ENCODE results near the gene SETBP1.

Gene SETBP1

DNA sequence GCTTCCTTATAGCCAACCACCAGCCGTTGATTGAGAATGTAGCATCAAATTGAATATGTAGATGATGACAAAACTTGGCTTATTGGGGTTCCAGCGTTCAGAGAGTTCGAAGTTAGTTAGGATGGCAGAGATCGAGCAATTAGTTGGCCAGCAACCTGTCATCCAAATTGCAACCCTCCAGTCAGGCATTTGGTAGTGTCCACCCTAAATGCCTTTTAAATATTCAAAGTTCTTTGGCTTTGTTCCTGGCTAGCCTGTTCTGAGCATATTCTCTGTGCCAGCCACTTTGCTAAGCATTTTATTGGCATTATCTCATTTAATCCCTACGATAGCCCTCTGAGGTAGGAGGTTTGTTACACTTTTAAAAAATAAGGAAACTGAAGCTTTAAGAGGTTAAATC, 342.8 kb downstream of the SETBP1 start:
- no peak for DNase-seq (ENCODE audit: low read depth, low spot score)

DNA sequence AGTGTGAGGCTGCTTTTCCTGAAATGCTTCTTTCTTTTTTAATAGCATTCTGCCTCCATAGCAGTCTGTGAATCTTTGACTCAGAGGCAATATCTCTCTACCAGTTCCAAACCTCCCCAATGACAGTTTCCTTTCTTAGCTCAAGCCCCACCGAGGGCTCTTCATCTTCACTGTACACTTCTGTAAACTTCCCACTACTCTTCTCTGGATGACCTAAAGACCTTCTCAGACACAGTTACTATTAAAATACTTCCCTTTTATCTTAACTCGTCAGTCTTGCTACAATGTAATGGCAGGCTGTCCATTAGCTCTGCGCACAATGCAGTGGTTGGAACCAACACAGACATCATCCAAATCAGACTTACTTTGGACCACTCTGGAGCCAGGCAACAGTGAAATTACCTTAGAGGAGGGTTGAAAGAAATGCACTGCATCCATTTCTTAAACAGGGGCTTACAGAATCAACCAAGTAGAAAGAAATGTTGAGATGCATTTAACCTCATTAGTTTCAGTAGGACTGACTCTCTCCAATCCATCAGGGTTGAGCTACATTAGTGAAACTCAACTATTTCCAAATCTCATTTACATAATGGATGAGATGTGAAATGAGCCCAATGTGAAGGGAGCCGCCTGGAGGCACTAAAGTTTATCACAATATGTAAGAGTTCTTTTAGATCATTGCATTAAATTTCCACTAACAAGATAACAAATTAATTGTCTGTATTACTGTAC, 343.8 kb downstream of the SETBP1 start:
- DNase-seq (ENCODE audit: low read depth, low spot score): no peak

DNA sequence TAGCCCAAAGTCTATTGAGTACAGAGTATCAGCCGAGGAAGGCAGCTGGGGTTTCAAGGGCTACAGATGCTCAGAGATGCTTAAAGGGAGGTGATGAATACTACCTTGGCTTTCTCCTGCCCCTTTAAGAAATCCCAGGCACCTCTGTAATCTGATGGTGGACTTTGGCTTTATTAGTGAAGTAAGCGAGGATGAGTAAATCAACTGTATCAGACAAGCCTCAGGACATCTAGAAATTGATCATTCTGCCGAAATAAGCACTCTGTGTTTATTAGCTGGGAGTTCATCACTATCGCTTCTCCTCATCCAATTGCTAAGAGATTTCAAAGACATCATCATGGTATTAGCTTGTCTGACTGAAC, 344.4 kb downstream of the SETBP1 start:
- DNase-seq (ENCODE audit: low read depth, low spot score): no peak

DNA sequence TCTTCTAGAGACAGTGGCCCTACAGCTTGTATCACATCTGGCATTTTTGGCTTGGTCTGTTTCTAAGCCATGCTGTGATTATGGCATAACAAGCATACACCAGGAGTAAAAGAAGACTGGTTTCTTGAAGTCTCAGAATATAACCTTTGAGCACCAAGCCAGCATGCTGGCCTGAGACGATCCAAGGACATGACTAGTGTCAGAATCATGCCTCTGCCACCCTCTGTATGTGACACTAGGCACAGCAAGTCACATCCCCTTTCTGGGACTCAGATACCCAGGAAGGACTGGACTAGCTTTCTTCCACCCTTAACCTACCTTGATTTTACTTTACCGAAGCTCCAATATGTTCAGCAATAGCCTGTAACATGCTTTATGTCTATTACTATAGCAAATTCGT, 345.5 kb downstream of the SETBP1 start:
- DNase-seq (ENCODE audit: low read depth, low spot score): no peak

DNA sequence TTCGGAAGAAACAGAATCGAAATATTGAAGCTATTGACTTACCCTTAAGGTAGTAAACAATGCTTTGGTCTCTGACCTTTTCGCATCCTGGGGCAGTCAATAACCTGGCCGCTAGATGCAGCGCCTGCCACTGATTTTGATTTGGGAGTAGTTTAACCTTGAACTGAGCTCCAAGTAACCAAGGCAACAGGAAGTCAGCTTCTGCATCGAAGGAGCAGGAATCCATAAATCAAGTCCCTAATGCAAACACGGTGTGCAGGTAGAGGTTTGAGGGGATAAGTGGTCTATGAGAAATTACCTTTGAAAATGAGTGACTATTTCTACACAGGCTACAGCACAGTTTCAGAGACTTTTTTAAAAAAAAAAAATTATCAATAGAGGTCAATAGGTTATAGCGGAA, 353.5 kb downstream of the SETBP1 start:
- no peak for DNase-seq (ENCODE audit: low read depth, low spot score)

DNA sequence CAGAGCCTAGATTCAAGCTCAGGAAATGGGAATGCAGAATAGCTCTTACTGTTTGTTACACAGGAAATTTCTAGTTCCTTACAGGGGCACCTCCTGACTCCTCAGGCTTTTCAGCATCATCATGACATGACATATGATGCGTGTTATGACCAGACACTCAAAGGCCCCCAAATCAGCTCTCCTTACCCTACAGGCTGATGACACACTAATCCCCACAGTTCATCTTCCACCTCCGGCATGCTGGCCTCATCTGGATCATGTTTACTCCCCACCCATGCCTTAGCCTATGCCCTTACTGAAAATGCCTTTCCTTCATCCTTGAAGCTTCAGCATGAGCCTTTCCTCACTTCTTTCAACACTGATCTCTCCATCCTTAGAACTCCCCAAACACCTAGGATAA, 356.9 kb downstream of the SETBP1 start:
- DNase-seq (ENCODE audit: low read depth, low spot score): no peak

DNA sequence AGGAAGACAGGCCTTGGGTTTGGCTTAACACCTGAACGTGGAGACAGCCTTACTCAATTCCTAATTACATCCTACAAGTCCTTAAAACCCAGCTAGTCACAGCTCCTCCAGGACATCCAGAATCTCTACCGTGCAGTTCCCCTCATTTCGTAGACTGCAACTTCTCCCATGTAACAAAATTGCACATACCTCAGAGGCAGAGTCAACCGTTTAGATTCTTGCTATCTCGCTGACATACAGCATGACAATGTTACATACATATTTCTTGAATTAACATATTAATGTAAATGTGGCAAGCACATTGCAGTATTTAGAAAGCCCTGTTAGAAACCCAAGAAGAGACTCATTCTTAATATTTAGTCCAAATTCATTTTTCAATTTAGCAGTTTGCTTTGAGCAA, 358.7 kb downstream of the SETBP1 start:
- DNase-seq (ENCODE audit: low read depth, low spot score): no peak

DNA sequence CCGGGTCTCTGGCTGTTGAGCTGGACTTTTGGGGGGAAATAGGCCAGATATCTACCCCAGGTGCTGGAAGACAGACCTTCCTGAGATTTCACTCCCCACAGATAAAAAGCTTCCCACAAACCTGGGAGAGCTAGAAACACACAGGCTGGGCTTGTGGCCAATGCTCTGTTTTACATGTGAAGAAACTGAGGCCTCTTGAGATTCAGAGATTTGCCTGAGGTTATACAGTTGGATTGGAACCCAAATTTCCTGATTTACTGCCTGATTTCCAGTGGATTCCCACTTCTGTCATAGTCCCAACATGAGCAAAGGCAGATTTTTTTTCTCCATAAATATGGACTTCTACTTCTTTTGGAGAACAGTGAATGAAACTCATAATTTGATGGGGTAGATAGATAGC, 360.2 kb downstream of the SETBP1 start:
- DNase-seq (ENCODE audit: low read depth, low spot score): no peak

DNA sequence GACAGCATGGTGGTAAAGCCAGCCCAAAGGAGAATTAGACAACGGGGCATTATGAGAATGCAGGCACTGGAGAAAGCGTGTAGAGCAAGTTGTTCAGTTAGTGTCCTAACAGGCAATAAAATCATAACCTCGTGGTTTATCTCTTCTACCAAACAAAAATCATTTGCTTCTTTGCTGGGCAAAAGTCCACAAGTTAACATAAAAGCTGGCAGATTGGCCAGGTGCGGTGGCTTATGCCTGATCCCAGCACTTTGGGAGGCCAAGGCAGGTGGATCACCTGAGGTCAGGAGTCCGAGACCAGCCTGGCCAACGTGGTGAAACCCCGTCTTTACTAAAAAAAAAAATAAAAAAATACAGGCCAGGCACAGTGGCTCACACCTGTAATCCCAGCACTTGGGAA, 364.1 kb downstream of the SETBP1 start:
- DNase-seq (ENCODE audit: low read depth, low spot score): no peak

DNA sequence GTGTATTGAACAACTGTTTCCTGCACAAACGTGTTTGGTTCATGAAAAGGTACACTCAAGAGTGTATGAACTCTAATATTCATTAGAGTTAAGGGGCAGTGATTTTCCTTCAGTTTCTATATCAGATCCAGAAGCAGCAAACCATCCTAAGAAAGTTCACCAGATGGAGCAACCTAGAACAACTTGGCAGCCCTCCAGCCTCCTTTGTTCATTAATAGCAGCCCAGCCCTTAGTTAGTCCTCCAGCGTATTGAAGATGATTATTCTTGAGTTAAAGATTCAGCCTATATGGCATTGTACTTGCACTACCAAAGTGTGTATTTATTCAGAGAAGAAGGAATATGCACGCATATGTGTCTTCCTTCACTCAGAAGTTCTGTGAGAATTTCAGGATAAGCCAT, 365.5 kb downstream of the SETBP1 start:
- DNase-seq (ENCODE audit: low read depth, low spot score): no peak

DNA sequence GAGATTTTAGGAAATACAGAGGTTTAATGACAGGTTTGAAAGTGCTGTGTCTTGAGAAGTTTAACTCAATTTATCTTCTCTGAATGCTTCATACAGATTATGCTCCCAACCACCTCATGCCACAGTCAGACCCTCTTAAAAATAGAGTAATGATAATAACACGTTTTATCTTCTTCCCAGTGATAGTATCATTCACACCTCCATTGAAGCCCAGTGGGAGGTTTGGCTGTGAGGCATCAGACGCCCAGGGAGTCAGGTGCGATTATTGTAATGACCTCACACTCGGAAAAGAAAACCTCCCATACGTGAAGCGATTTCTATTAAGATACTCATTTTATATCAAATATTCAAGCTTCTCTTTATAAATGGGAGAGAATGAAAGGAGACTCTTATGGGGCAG, 366.3 kb downstream of the SETBP1 start:
- DNase-seq (ENCODE audit: low read depth, low spot score): no peak

DNA sequence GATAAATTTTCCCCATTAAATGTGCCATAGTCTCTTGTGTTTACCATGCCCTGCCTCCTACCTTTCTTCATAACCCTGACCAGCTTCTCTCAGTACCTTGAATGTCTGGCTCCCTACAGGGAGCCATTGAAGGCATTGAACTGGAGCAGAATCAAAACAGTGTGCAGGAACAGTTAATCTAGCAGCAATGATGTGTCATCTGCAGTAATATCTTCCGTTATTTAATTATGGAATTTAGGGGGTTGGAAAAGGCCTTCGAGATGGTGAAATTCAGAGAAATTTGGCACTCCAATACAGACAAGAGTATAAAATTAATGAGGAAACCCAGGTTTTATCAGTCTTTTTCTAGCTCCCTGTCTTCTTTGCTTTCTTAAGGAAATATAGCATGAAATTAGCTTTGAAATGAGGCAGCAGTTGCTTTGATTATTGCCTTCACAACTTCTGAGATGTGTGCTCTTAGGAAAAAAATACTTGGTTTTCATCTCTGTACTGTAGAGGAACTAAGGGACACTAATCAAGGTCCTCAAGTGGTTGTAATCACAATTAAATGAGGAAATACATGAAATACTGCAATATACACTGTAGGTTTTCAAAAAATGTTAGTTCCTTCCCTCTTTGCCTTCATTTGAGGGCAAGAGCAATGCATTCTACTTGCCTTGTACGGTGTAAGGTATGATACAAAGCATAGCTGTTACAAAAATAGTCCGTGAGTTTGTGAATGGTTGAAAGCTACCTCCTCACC, 369.1 kb downstream of the SETBP1 start:
- DNase-seq (ENCODE audit: low read depth, low spot score): no peak

DNA sequence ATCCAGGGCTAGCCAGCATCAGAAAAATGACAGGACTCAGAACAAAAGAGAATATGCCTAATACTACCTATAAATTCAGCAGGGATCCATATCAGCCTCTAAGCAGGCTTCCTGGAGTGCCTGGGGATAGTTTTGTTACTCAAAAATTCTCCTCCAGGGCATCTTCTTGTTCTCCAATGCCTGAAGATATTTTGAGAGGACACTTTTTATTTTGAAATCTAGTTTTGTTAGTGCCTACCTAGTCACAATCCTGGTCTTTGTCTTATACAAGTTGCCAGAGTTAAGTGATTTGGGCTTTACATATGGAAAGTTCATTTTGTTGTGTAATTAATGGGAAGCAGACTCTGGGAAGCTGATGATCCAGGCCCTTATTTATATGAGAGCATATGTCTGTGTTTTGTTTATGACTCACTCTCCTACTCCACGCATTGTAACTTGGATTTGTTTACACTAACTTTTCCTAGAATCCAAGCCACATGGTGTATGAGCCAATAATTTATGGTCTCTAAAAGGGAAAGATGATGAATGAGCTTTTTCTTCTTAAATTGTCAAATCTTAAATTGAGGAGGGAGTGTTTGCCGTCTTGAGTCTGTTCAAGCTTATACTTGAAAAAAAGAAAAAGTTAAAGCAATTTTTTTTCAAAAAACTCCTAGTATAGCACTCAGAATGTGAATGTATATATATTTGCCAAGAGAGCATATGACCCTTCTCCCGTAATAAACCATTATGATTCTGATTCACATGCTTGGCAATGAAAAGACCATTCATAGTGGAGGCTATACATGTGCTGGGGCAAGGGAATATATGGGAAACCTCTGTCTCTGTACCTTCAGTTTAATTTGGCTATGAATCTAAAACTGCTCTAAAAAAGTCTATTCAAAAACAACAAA, 370.3 kb downstream of the SETBP1 start:
- peak; percentile 74 for DNase-seq (ENCODE audit: low read depth, low spot score)

DNA sequence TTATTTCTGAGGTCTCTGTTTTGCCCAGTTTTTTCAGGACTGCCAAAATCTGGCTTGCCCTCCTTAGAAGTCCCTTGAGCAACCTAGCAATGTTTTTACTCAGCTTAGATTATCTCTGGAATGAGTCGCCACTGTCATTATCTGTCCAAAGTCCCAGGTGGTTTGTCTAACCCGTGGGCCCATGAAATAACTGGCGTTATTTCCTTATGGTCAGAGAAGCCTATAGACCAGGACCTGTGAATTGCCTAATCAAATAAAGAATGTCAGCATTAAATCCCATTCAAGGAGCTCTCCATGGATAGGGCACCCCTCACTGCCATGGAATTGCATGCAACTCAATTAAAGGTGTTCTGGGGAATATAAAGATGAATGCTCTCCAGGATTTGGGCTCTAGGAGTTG, 373.9 kb downstream of the SETBP1 start:
- no peak for DNase-seq (ENCODE audit: low read depth, low spot score)

DNA sequence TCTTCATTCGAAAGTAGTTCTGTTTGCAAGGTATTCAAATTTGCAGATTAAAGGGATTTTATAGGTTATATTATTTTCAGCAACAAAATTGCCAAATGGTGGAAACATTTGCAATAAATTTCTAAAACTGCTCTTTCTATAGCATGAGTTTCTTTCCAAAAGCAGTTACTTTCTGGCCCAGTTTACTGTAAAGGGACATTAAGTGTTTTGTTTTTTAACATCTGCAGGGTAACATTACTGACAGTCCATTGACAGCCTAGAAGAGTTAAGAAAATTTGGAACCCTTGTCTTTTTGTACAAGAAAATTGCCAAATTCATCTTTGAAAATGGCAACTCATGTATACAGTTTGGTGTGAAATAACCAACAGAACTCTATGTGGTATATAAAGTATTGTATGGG, 375.1 kb downstream of the SETBP1 start:
- no peak for DNase-seq (ENCODE audit: low read depth, low spot score)

DNA sequence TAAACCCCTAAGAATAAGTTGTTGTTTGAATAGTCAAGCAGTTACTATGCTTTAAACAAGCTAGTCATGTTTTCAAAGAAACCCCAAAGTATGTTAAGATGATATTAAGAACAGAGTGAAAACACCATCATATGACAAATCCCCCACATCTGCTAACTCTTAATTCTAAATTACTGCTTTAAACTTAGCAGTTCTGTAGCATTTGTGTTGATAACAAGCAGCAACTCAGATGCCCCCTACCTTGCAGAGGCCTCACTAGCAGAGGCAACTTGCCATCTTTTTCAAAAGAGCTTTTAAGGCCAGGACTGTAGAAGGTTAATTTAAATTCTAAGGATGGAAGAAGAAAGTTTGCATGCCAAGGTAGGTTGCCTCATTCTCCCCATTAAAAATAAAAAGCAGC, 376.2 kb downstream of the SETBP1 start:
- no peak for DNase-seq (ENCODE audit: low read depth, low spot score)

DNA sequence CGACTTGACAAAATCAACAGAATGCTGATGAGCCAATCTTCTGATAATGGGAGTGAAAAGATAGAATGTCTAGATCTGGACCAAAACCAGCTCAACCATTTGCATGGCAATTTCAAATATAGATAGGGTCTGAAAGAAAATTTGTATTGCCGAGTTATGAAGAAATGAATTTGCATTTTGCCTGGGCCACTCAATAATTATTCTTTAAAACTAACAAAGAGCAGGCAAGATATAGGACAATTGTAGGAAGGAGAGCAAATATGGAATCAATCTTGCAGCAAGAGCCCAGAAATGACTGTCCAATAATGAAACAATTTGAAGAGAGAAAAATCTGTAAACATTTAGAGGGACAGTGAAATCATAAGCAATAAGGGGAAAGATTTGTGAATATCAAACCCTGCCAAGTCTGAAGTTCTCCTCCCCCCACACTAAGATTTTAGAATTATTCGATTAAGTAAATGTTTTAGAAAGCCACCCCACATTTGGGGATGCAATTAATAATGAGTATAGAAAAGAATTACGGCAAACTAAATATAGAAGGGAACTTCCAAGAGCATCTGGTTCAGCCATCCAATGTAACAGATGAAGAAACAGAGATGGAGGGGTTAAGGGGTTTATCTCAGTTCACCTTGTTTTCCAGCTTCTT, 377.4 kb downstream of the SETBP1 start:
- DNase-seq (ENCODE audit: low read depth, low spot score): no peak

DNA sequence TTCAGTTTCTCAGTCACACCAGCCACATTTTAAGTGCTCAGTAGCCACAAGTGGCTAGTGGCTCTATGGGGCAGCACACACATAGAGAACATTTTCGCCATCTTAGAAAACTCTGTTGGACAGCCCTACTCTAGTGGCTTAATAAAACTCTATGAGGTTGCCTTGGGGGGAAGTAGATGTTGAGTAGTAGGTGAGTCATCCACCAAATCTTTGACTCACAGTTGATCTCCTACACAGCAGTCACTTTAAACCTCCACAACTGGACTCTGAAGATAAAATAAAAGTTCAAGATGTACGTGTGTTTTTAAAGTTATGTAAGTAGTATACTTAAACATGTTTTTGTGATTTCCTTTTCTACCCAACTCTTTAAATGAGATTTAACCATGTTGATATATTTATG, 379.0 kb downstream of the SETBP1 start:
- DNase-seq (ENCODE audit: low read depth, low spot score): peak; percentile 40

DNA sequence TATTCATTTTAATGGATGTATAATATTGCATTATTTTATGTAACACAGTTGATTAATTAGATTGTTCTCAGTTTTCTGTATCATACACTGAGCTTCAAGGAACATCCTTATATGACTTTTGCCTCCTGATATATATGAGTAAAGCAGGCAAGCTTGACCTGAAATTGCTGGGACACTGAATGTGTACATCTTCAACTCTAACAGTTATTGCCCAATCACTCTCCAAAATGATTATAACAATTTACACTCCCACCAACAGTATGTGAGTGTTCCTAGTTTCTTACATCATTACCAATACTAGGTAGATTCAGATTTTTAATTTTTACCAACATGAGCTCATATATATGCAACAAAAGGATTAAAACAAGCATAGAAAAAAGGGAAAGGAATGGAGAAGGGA, 379.4 kb downstream of the SETBP1 start:
- DNase-seq (ENCODE audit: low read depth, low spot score): no peak

DNA sequence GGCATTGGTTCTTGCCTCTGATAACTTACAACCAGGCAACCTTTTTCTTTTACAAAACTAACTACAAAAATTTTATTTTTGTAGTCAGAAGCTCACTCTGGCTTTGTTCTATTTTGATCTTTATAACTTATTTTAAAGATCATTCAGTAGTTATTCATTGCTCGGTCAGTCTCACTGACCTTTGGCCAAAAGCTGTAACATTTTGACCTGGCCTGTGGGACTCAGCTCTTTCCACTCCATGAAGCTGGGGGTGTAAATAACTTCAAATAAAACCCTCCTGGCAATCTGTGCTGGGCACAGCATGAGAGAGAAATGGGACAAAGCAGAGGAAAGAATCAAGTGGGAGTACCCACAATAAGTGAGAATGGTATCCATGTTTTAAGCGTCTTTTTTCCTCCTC, 380.7 kb downstream of the SETBP1 start:
- no peak for DNase-seq (ENCODE audit: low read depth, low spot score)

DNA sequence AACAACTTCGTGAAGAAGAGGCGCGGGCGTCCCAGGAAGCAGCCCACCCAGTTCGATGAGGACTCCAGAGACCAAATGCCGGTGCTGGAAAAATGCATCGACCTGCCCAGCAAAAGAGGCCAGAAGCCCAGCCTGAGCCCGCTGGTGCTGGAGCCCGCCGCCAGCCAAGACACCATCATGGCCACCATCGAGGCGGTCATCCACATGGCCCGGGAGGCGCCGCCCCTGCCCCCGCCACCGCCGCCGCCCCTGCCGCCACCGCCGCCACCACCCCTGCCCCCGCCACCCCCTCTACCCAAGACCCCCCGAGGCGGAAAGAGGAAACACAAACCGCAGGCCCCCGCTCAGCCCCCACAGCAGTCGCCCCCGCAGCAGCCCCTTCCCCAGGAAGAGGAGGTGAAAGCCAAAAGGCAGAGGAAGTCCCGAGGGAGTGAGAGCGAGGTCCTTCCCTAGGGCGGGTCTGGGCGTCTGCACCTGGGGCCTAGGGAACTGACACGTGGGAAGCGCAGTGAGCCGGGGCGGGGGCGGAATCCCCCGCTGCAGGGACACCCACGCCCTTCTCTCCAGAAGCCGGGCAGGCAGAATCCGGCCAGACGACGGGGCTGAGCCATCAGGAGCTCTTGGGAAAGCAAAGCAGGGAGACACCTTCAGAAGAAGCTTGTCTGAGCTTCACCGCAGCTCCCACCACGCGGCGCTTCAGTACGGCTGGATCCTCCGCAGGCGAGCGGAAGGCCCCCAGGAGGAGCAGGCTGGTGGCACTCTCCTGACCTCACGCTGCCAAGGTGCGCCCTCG, 382.8 kb downstream of the SETBP1 start:
- DNase-seq (ENCODE audit: low read depth, low spot score): no peak
